K562 (cell line): ENCODE results near the gene NIM1K. TPM values are rescaled to one million over a fixed set of nuclear protein-coding genes. Genes with fewer than 3 reads are reported as not detected.

Experiments used
- FUS ChIP-seq: fragments of 200-400 bp; formaldehyde crosslinking; optimal IDR thresholded peaks from 2 replicates; pipeline ENCODE3; 2017; ENCODE audit warnings: low read depth, low read length
- NFATC3 ChIP-seq: fragments of 450-650 bp; IDR thresholded peaks from 2 replicates; pipeline ENCODE4 v1.6.1; 2017; ENCODE audit warnings: mild to moderate bottlenecking
- RBM15 ChIP-seq: fragments of 200-400 bp; formaldehyde crosslinking; IDR thresholded peaks from 2 replicates; pipeline ENCODE4 v1.6.1; 2018; ENCODE audit warnings: mild to moderate bottlenecking, low read length, moderate library complexity; ENCODE audit not compliant: insufficient read depth
- RBM34 ChIP-seq: fragments of 200-400 bp; formaldehyde crosslinking; IDR thresholded peaks from 2 replicates; pipeline ENCODE4 v1.6.1; 2018; ENCODE audit warnings: low read length, borderline replicate concordance; ENCODE audit not compliant: insufficient read depth
- RHOXF2B ChIP-seq: fragments of 250-450 bp; sonication (Bioruptor Pico); conservative IDR thresholded peaks from 2 replicates; pipeline ENCODE4 v1.5.1; 2021
- SAFB2 ChIP-seq: fragments of 200-400 bp; formaldehyde crosslinking; IDR thresholded peaks from 2 replicates; pipeline ENCODE4 v1.6.1; 2018; ENCODE audit warnings: borderline replicate concordance, low read length, low read depth, moderate library complexity; ENCODE audit not compliant: severe bottlenecking
- SOX6 ChIP-seq: fragments of 450-650 bp; IDR thresholded peaks from 2 replicates; pipeline ENCODE4 v1.6.1; 2014; ENCODE audit warnings: mild to moderate bottlenecking
- TBP ChIP-seq: optimal IDR thresholded peaks from 2 replicates; pipeline ENCODE3; 2011; ENCODE audit warnings: low read depth, low read length, improper control_type of control experiment
- ZNF23 ChIP-seq: fragments of 250-450 bp; sonication (Bioruptor Pico); IDR thresholded peaks from 2 replicates; pipeline ENCODE4 v1.4.0; 2020; ENCODE audit warnings: mild to moderate bottlenecking
- ZNF311 ChIP-seq: fragments of 250-450 bp; sonication (Bioruptor Pico); IDR thresholded peaks from 2 replicates; pipeline ENCODE4 v1.4.0; 2020; ENCODE audit warnings: mild to moderate bottlenecking, moderate library complexity
- polyA plus RNA-seq, 8 experiments: library from polyadenylated mRNA; depleted of rRNA in 4 of 8; stranded (reverse) in 5 of 8; unstranded in 3 of 8; fragments of >200 nt; fragmentation: Nextera tagmentation in 2 of 8; fragmentation: Illumina TruSeq in 1 of 8; extraction: Ambion mirVana in 2 of 8; extraction: Trizol in 1 of 8; gene quantifications; 2 replicates each; pipeline versions ENCODE4 v1.2.1 to v1.2.3, GENCODE V29; 2011 to 2014; ENCODE audit warnings: inconsistent platforms in 1 of 8, missing spikeins in 1 of 8
- total RNA-seq, 7 experiments: library from RNA; depleted of rRNA in 6 of 7; stranded (reverse); fragments of >200 nt in 6 of 7; fragmentation: Illumina TruSeq in 2 of 7; extraction: Trizol in 2 of 7; gene quantifications; 2 replicates each; pipeline versions ENCODE4 v1.2.1 to v1.2.3, GENCODE V29; 2011 to 2021; ENCODE audit warnings: low replicate concordance in 1 of 7
- TF ChIP-seq, protein P1 (sequence below): sonication (generic); formaldehyde crosslinking; IDR thresholded peaks from 2 replicates; pipeline ENCODE4 v1.8.1; 2023; ENCODE audit warnings: mild to moderate bottlenecking, missing genetic modification reagents
- TF ChIP-seq, protein P2 (sequence below): fragments of 450-650 bp; IDR thresholded peaks from 2 replicates; pipeline ENCODE4 v1.6.1; 2016
- TF ChIP-seq, protein P3 (sequence below): IDR thresholded peaks from 3 replicates; pipeline ENCODE4 v1.6.1; 2011; ENCODE audit warnings: borderline replicate concordance, mild to moderate bottlenecking; ENCODE audit not compliant: insufficient read length, insufficient read depth
- TF ChIP-seq, protein P4 (sequence below): sonication (generic); formaldehyde crosslinking; IDR thresholded peaks from 2 replicates; pipeline ENCODE4 v1.8.1; 2022; ENCODE audit warnings: missing genetic modification reagents
- TF ChIP-seq, protein P5 (sequence below): fragments of 150-350 bp; conservative IDR thresholded peaks from 2 replicates; pipeline ENCODE4 v1.6.1; 2014; ENCODE audit warnings: low read length
- TF ChIP-seq, protein P6 (sequence below): fragments of 450-650 bp; IDR thresholded peaks from 2 replicates; pipeline ENCODE4 v1.6.1; 2017; ENCODE audit warnings: antibody characterized with exemption

The NIM1K gene
- total and polyA plus RNA-seq, 9 of the 15 experiments (the other 6 are each of a cell fraction or from before 2014, with no cell fraction given) = 0.03 to 0.34 (median 0.08) TPM; not detected in 3

DNA sequence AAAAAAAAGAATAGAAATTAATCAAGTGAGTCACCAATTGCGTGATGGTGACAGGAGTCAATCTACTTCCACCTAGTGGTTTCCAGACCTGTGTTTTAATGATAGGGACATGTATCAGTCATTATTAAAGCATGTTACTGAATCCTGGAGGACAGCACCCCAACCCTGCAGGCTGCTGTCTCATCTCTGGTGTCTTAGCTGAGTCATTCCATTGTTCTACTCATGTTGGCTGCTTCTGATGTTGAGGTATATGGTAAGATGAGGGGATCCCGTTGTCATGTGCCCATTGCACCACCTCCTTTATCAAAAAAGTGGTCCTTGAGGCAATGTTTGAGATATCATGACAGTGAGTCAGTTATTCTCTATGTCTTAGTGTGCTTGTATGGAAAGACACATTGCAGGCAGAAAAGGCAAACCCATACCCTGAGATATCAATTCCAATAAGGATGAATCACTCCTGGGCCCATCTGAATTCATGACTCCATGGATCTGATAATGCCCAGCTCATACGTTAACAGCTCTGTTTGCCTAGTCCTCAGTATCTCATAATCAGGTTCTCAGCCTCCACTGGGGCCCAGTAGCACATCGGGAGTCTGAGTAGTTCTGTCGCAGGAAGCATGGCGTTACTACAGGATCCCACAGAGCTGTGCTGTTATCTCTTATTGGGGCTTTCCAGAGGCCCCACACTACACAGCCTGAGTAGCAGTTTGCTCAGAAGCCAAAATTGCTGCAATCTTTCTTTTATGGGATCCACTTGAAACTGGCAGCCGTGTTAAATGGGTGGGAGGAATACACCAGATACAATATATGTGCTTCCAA is 90.0 kb downstream of the NIM1K start (continued):
- TF ChIP-seq, protein P1, sequence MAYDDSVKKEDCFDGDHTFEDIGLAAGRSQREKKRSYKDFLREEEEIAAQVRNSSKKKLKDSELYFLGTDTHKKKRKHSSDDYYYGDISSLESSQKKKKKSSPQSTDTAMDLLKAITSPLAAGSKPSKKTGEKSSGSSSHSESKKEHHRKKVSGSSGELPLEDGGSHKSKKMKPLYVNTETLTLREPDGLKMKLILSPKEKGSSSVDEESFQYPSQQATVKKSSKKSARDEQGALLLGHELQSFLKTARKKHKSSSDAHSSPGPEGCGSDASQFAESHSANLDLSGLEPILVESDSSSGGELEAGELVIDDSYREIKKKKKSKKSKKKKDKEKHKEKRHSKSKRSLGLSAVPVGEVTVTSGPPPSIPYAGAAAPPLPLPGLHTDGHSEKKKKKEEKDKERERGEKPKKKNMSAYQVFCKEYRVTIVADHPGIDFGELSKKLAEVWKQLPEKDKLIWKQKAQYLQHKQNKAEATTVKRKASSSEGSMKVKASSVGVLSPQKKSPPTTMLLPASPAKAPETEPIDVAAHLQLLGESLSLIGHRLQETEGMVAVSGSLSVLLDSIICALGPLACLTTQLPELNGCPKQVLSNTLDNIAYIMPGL (CRISPR knock-in tag) = no peak
- TF ChIP-seq ZNF311 (no peak), RBM34 (no peak), NFATC3 (no peak), SAFB2 (no peak), TBP (no peak), RBM15 (no peak), FUS (no peak), SOX6 (peak; percentile 70), RHOXF2B (CRISPR knock-in tag) (no peak), ZNF23 (CRISPR knock-in tag) (no peak)
- TF ChIP-seq, protein P2, sequence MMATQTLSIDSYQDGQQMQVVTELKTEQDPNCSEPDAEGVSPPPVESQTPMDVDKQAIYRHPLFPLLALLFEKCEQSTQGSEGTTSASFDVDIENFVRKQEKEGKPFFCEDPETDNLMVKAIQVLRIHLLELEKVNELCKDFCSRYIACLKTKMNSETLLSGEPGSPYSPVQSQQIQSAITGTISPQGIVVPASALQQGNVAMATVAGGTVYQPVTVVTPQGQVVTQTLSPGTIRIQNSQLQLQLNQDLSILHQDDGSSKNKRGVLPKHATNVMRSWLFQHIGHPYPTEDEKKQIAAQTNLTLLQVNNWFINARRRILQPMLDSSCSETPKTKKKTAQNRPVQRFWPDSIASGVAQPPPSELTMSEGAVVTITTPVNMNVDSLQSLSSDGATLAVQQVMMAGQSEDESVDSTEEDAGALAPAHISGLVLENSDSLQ = 0 out of 2 replicates have a peak, but pooled peaks have one; percentile 34
- TF ChIP-seq, protein P3, sequence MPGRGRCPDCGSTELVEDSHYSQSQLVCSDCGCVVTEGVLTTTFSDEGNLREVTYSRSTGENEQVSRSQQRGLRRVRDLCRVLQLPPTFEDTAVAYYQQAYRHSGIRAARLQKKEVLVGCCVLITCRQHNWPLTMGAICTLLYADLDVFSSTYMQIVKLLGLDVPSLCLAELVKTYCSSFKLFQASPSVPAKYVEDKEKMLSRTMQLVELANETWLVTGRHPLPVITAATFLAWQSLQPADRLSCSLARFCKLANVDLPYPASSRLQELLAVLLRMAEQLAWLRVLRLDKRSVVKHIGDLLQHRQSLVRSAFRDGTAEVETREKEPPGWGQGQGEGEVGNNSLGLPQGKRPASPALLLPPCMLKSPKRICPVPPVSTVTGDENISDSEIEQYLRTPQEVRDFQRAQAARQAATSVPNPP = no peak
- TF ChIP-seq, protein P4, sequence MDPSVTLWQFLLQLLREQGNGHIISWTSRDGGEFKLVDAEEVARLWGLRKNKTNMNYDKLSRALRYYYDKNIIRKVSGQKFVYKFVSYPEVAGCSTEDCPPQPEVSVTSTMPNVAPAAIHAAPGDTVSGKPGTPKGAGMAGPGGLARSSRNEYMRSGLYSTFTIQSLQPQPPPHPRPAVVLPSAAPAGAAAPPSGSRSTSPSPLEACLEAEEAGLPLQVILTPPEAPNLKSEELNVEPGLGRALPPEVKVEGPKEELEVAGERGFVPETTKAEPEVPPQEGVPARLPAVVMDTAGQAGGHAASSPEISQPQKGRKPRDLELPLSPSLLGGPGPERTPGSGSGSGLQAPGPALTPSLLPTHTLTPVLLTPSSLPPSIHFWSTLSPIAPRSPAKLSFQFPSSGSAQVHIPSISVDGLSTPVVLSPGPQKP (CRISPR knock-in tag) = no peak
- TF ChIP-seq, protein P5, sequence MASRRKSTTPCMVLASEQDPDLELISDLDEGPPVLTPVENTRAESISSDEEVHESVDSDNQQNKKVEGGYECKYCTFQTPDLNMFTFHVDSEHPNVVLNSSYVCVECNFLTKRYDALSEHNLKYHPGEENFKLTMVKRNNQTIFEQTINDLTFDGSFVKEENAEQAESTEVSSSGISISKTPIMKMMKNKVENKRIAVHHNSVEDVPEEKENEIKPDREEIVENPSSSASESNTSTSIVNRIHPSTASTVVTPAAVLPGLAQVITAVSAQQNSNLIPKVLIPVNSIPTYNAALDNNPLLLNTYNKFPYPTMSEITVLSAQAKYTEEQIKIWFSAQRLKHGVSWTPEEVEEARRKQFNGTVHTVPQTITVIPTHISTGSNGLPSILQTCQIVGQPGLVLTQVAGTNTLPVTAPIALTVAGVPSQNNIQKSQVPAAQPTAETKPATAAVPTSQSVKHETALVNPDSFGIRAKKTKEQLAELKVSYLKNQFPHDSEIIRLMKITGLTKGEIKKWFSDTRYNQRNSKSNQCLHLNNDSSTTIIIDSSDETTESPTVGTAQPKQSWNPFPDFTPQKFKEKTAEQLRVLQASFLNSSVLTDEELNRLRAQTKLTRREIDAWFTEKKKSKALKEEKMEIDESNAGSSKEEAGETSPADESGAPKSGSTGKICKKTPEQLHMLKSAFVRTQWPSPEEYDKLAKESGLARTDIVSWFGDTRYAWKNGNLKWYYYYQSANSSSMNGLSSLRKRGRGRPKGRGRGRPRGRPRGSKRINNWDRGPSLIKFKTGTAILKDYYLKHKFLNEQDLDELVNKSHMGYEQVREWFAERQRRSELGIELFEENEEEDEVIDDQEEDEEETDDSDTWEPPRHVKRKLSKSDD = no peak
- TF ChIP-seq, protein P6, sequence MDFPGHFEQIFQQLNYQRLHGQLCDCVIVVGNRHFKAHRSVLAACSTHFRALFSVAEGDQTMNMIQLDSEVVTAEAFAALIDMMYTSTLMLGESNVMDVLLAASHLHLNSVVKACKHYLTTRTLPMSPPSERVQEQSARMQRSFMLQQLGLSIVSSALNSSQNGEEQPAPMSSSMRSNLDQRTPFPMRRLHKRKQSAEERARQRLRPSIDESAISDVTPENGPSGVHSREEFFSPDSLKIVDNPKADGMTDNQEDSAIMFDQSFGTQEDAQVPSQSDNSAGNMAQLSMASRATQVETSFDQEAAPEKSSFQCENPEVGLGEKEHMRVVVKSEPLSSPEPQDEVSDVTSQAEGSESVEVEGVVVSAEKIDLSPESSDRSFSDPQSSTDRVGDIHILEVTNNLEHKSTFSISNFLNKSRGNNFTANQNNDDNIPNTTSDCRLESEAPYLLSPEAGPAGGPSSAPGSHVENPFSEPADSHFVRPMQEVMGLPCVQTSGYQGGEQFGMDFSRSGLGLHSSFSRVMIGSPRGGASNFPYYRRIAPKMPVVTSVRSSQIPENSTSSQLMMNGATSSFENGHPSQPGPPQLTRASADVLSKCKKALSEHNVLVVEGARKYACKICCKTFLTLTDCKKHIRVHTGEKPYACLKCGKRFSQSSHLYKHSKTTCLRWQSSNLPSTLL = no peak
